Activated CD4-positive, alpha-beta T cell treated with anti-CD3 and anti-CD28 coated beads, Interleukin-2, amount 50 U/mL, for 48 hours (primary cell): Measurements from ENCODE around the gene MLLT6.

Experiments used
- DNase-seq, 2 experiments: peaks; one replicate each; pipeline ENCODE4 v3.0.0-alpha.2; 2020

The MLLT6 gene

DNA sequence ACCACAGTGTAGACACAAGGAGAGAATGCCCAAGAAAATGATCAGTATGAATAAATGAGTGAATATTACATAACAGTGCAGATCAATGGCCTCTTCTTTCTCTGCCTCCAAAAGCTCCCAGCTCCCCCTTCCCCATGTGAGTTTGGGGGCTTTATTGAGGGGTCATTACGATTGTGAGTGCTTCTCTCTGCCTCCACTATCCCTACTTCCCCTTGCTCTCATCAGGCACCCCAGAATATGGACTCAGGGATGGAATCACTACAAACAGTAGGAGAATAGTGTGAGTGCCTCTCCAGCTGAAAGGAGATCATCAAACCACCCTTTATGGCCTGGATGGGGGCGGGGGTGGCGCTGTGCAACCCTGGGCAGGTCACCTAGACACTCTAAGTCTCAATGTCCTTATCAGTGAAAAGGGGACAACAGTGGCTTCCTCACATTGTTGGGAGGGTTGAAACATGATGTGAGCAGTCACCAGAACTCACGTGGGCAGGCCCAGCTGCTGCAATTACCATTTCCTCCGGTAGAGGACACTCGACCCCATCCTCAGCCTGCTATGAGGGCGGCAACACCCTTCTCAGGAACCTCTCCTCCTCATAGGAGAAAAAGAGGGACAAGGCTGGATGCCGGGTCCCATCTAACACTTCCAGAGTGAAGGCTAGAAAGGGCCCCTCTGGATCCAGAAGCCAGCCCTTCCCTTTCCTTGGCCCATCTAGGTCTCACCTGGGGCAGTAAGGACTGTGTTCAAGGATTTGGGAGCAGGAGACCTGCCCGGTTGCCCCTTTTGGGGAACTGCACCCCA lies 28.2 kb upstream of the MLLT6 start:
- peak; percentile 93 to 94 for DNase-seq

DNA sequence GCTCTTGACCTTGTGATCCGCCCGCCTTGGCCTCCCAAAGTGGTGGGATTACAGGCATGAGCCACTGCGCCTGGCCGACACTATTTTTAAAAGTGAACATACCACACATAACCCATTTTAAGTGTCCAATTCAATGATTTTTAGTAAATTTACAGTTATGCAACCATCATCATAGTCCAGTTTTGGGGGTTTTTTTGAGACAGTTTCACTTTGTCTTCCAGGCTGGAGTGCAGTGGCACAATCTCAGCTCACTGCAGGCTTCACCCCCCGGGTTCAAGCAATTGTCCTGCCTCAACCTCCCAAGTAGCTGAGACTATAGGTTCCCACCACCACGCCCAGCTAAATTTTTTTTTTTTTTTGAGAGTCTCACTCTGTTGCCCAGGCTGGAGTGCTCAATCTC lies 27.3 kb upstream of the MLLT6 start:
- DNase-seq: no peak

DNA sequence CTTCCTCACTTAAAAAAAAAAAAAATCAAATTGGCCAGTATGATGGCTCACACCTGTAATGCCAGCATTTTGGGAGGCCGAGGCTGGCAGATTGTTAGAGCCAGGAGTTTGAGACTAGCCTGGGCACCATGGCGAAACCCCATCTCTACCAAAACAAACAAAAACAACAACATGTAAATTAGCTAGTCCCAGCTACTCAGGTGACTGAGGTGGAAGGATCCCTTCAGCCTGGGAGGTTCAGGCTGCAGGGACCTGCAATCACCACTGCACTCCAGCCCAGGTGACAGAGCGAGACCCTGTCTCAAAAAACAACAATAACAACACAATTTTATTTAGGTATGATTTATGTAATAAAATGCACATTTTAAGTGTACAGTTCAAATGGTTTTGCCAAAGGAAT lies 24.0 kb upstream of the MLLT6 start:
- no peak for DNase-seq

DNA sequence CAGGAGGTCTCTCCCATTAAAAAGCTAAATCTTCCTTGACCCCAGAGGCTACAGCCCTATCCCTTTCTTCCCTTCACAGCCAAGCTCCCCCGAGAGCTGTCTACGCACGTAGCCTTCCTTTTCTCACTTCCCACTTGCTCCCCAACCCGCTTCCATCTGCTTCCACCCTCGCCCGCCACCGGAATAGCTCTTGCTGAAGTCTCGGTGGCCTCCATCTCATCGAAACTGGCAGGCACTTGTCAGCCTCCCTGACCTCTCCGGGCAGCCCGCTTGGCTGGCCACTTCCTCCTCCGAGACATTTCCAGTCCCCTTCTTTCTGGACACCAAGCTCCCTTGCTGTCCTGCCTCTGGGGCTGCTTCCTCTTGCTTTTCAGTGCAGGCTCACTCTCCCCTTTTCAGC lies 19.6 kb upstream of the MLLT6 start:
- no peak for DNase-seq

DNA sequence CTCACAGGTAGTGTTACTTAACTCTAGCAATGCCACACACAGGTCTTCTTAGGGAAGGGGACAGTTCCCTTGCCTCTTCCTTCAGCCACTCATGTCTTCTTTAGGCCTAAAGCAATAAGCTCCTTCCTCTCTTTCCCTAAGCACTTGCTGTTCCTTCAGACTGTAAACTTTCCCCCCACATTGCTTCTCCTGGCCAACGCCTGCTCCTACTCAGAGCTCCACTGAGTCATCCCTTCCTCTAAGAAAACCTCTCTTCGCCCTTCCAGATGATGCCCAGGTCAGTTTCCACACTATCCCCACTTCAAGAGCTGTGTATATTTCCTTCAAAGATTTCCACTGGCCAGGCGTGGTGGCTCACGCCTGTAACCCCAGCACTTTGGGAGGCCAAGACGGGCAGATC lies 17.8 kb upstream of the MLLT6 start:
- no peak for DNase-seq

DNA sequence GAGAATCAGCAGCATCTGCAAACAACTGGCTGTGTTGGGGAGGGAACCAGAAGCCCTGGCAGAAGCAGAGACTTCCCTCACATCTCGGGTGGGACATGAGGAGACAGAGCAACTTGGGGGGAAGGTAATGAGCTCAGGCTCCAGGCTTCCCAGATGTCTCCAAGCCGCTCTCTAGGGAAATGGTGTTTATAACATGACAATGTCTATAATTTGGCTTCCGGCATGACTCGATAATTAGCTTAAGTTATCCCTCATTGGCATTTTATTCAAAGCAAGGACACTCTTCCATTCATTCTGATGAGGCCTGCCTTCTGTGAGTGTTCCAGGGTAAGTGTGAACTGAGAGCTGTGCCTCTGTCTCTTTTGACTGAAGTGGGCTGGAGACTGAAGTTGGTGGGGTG lies 14.7 kb upstream of the MLLT6 start:
- DNase-seq: no peak

DNA sequence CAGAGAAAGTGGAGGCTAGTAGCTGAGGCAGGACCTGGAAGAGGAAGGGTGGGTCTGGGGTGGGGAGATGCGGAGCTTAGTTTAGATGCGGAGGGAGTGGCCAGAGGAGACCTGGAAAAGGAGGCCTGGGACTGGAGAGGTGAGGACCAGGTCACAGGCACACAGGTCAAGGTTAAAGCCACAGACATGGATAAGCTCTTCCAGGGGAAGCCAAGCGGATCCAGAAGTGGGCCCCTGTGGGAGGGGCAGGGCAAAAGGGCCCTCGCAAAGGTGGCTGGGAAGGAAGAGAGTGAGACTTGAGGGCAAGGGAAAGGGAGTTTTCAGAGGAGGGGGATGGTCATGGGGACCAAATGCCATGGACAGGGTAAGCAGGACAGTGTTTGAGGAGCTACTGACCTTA lies 13.9 kb upstream of the MLLT6 start:
- no peak for DNase-seq

DNA sequence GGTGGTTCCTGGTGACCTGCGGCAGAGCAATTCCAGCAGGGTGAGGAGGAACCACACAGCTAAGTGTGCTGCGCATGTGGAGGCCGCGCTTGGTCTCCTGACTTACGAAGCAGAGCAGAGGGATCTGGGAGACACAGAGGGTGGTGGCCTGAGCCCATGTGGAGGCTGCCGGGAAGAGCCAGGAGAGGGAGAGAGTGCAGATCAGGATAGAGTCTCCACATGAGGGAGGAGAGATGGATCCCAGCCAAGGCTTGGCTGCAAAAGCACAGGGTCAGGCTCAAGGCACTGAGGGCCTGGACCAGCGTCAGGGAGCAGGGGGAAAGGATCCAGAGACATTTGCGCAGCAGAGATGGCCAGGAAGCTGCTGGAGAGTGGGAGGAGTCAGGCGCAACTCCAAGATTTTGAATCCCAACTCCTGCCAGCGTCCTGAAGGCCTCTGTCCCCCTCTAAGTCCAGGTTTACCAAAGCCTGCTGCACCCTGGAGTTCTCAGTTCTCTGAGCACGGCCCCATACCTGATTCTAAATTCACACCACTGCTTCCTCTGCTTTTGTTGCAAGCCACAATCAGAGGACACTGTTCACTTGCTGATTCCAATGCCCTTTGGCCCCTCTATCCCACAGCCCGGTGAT lies 11.3 kb upstream of the MLLT6 start:
- DNase-seq: no peak

DNA sequence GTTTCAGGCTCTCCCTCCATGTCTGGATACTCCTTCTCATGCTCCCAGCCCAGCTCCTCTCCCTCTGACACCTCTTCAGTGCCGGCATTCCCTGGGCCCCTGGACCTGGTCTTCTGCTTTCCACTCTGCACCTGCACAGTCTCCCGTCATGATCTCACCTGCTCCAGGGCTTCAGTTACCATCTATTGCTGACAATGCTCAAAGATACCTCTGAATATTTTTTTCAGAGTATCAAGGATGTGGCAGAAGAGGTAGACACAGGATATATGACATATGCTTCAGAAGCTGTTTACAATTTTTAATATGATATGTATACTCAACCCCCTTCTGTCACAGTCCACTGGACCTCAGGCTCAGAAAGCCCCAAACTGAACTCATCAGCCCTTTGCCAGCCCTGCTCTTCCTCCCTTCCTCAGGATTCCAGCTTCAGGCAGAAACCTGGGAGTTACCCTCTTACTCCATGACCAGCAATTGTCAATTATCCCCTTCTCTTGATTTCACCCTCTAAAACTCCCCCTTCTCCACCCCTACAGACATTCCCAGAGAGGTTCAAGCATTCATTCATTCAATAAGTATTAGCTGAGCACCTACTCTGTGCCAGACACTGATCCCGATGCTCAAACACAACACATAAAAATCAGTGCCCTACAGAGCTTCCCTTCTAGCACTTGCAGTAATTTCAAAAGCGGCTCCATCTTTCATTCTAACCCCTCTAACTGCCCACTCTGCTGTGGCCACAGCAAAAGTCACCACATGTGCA lies 7.8 kb upstream of the MLLT6 start:
- DNase-seq: no peak

DNA sequence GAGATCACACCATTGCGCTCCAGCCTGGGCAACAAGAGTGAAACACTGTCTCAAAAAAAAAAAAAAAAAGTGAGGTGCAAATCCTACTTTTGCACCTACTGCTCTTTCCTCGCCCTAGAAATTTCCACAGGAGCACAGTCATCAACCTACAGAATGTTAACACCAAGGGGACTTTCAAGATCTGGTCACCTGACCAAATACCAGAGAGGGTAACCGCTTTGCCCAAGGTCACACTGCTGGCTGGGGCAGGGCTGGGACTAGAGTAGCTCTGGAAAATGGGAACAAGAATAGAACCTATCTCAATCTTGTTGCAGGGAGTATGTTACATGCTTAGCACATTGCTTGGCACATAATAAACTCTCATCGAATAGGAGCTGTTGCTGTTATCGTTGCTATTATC lies 6.3 kb upstream of the MLLT6 start:
- no peak for DNase-seq

DNA sequence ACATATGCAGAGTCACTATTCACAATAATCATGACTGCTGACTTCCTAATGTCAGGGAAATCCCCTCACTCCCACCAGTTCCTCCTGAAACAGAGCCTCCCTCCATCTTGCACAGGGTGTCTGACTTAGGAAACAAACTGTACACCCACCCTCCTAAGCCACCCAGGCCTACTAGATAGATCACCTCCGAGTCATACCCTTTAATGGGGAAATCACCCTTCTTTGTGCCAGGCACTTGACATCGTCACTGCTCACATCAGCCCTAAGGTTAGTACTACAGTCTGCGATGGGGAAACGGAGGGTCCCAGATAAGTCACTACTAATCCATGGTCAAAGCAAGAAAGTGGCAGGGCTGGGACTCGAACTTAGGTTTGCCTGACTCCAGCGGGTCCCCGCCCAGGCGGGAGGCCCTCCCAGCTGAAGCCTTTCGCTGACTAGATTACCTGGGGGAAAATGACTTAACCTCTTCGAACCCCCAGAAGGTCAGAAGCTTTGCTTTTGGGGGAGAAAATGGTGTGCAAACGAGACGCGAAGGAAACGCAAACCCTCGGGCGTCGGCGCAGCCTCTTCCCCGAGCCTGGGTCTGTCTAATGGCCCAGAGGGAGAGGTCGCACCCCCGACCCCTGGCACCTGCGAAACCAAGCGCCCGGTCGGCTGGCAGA lies 3.4 kb upstream of the MLLT6 start:
- peak; percentile 88 to 91 for DNase-seq

DNA sequence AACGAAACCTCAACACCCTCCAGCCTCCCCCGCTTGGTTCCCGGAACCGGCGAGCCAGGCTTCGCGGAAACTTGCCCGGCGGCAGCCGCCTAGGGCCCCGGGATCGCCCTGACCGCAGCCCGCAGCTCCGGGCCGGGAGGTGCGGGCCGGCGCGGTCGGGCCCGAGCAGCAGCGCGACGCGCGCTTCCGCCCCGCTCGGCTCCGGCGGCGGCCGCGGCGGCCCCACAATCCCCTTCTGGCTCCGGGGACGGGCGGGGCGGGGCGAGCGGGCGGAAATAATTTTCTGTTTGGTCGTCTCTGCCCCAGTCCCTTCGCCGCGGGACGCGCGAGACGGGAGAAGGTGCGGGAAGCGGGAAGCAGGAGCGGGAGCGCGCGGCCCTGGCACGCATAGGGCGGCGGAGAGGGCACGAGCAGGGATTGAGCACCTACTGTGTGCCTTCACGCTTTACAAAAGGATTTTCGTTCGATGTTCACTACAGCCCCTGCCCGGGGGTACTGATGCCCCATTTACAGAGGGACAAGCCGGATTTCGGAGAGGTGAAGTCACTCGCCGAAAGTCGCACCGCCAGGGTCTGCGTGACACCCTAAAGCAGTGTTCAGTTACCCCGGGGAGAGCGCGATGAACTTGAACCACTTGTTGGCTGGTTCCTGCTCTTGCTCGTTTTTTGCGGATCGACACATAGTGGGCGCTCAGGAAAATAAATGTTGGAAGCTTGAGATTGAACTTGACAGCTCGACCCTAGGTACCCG lies 2.7 kb upstream of the MLLT6 start:
- peak; percentile 81 to 85 for DNase-seq

DNA sequence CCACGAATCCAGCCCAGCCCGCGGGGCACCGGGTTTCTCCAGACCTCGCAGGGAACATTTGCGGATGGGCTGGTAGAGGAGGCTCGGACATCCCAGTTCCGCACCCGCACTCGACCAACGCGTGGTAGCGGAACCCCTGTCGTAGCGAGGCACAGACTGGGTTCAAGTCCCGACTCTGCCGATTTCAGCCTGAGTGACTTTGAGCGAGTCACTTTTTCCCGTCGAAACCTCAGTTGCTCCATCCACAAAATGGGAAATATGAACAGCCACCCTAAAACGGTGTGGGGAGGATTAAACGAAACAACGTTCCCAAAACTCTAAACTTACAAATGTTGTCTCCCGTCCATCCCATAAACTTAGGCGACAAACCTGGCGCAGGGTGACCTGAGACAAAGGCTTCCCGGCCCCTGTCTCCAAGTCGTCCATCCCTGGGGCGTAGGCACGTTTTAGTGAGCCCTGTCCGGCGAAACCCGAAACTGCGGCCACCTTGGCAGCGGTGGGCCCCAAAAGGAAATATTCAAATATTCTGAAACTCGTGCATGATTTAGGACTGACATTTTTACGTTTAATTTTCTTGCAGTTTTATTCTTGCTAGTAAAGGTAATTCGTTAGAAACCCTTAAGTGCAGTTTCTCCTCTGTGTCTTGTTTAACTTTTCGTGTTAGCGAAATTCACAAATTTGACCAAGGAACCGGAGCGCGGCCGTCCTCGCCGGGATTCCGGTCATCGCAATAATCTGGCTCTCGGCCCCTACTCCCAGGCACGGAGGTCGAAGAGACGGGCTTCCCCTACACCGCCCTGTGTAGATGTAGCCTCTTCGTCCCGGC lies 1.9 kb upstream of the MLLT6 start:
- peak; percentile 45 to 54 for DNase-seq

DNA sequence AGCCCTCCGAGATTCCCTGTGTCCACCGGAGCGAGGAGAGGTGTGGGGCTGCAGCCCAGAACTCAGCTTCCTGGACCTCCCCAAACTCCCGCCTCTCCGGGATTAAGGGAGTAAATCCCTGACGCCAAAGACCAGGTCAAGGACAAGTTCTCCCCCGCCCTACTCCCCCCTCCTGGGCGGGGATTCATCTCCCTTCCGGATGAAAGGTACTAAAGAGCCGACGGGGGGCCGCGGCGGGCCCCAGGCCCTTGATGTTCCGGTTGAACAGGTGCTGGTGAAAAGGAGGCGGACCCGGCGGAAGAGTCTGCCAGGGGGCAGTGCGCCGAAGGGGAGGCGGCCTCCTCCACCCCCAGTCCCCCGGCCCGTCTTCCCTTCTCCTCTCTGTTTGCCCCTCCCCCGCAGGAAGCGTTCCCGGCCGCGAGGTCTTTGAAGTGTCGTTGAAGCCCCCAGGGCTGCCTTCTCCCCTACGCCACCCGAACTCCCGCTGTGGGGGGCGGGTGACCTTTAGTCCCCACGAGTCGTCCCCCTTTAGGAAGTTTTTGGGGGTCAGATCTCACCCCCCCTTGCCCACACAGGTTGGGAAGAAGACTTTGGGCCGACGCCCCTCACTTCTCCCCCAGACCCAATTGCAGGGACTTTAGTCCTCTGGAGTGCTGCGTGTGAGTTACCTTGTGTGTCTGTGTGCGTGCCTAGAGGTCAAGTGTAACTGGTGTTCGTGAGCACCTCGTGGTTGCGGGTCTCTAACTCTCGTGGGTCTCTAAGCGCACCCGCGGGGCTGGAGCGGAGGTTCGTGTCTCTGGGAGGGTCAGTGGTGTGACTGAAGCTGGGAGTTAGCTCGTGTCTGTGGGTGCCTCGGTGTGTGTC lies 1.1 kb upstream of the MLLT6 start:
- DNase-seq: peak; percentile 90 to 94

DNA sequence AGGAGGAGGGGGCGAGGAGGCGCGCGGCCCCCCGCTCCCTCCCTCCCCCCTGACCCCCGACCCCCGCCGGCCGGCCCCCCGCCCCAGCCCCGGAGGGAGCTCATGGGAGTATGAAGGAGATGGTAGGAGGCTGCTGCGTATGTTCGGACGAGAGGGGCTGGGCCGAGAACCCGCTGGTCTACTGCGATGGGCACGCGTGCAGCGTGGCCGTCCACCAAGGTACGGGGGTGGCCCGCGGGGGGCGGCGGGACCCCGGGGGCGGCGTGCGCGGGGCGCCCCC lies 390 bp downstream of the MLLT6 start:
- DNase-seq: no peak

DNA sequence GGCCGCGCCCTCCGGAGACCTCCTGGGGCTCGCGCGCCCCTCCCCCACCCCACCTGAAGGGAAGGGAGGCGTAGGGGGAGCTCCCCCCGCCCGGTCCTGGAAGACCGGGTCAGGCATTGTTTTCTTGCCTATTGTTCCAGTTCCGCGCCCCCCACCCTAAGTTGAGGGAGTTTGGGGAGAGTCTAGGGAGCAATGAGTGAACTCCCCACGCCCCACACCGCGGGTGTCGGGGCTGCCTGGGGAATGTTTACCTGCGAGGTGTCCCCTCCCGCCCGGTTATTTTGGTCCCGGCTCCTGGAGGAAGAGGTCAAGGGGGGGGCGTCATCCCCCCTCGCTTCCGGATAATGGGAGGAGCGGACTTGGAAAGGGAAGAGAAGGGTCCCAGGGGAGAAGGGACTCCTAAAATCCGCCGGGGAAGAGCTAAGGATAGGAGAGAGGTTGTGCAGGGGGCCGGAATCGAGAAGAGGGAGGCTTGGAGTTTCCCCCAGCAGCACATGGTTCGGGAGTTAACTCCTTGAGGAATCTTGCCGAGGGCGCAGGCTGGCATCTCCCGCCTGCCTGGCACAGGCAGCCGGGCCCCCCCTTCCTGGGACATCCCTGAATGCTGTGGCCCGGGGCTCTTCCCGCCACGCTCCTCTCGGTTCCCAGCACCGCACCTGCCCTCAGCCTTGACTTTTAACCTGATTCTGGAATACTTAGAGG lies 881 bp downstream of the MLLT6 start:
- DNase-seq: peak; percentile 36 to 47

DNA sequence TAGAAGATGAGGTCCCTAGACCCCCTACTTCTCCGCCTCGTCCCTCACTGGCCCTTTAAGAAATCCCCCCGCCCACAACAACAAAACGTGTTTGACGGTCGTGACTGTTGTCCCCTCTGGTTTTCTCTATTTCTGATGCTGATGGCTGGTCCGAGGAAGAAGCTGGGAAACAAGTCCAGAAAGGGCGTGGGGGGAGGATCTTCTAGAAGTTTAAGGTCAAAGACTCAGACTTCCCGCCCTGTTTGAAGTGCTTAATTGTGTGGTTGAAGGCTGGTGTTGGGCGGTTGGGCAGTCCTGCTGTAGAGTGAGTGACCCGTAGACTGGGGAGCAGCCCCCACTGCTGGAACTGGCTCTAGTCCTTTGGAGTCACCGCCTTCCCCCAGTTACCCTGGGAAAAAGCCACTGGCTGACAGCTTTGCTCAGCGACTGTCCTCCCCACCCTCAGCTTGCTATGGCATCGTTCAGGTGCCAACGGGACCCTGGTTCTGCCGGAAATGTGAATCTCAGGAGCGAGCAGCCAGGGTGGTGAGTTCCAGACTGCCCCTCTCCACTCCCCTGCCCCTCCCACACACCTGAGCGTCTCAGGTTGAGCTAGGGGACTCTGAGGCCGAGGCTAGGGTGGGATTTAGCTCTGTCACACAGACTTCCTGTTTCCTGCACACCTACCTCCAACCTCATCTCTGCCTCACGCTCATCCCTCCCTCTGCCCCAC lies 1.6 kb downstream of the MLLT6 start:
- DNase-seq: peak; percentile 40 to 53

DNA sequence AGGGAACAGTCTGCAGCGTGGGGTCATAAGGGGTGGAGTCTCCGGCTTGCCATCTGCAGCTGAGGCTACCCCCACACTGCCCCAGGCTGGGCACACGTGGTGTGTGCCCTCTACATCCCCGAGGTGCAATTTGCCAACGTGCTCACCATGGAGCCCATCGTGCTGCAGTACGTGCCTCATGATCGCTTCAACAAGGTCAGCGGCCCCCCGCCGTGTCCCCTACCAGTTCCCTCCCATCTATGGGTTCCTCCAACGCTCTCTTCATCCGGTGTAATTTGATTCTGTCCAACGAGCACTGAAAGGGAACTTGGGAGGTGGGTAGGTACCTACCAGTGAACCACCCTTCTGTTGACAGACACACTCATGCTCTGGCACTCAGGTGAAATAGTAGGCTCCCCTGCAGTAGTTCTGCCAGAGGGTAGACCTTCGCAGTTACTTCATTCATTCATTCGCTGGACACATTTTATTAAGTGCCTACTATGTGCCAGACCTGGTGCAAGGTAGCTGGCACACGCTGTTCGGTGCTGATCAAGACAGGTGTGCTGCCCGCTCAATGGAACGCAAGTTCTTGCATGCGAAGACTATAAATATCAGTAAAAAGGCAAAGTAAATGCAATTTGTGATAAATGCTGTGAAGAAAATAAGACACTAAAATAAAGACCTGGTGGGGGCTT lies 2.7 kb downstream of the MLLT6 start:
- DNase-seq: no peak
